Suppressor macrophage treated with lipopolysaccharide for 4 hours (primary cell): ENCODE results near the gene CACNA2D1.

Experiments
- DNase-seq: peaks from one replicate; pipeline ENCODE4 v3.0.0-alpha.2; 2020

Gene CACNA2D1

GRCh38 chr7:82080254-82080927 is 363.2 kb downstream of the CACNA2D1 start:
- peak; percentile 16 for DNase-seq

GRCh38 chr7:82079527-82079926 is 364.1 kb downstream of the CACNA2D1 start:
- DNase-seq: no peak

GRCh38 chr7:82078807-82079206 is 364.8 kb downstream of the CACNA2D1 start:
- no peak for DNase-seq

- no peak for DNase-seq
Measured at GRCh38 chr7:82071468-82071867, 372.1 kb downstream of the CACNA2D1 start.

- DNase-seq: no peak
Measured at GRCh38 chr7:82067628-82068264, 375.8 kb downstream of the CACNA2D1 start.

GRCh38 chr7:82057476-82057875 is 386.1 kb downstream of the CACNA2D1 start:
- no peak for DNase-seq

GRCh38 chr7:82056282-82056681 is 387.3 kb downstream of the CACNA2D1 start:
- DNase-seq: no peak

GRCh38 chr7:82054544-82054943 is 389.0 kb downstream of the CACNA2D1 start:
- DNase-seq: no peak

GRCh38 chr7:82053453-82054032 is 390.0 kb downstream of the CACNA2D1 start:
- DNase-seq: no peak

- no peak for DNase-seq
Measured at GRCh38 chr7:82051601-82052000, 392.0 kb downstream of the CACNA2D1 start.

GRCh38 chr7:82050792-82051191 is 392.8 kb downstream of the CACNA2D1 start:
- no peak for DNase-seq

GRCh38 chr7:82049891-82050533 is 393.6 kb downstream of the CACNA2D1 start:
- DNase-seq: no peak

- DNase-seq: no peak
Measured at GRCh38 chr7:82049442-82049841, 394.1 kb downstream of the CACNA2D1 start.

- peak; percentile 61 for DNase-seq
Measured at GRCh38 chr7:82044497-82045080, 399.0 kb downstream of the CACNA2D1 start.

GRCh38 chr7:82039621-82040020 is 404.0 kb downstream of the CACNA2D1 start:
- DNase-seq: no peak

GRCh38 chr7:82036146-82036886 is 407.3 kb downstream of the CACNA2D1 start:
- DNase-seq: no peak

GRCh38 chr7:82035456-82035855 is 408.1 kb downstream of the CACNA2D1 start:
- no peak for DNase-seq

- no peak for DNase-seq
Measured at GRCh38 chr7:82032901-82033300, 410.7 kb downstream of the CACNA2D1 start.

GRCh38 chr7:82029236-82029913 is 414.2 kb downstream of the CACNA2D1 start:
- no peak for DNase-seq

GRCh38 chr7:82028097-82028496 is 415.5 kb downstream of the CACNA2D1 start:
- DNase-seq: no peak

GRCh38 chr7:82021713-82022112 is 421.9 kb downstream of the CACNA2D1 start:
- DNase-seq: no peak

GRCh38 chr7:82021036-82021435 is 422.5 kb downstream of the CACNA2D1 start:
- no peak for DNase-seq
